ENCODE measurements around the gene APIP.

The APIP gene

DNA sequence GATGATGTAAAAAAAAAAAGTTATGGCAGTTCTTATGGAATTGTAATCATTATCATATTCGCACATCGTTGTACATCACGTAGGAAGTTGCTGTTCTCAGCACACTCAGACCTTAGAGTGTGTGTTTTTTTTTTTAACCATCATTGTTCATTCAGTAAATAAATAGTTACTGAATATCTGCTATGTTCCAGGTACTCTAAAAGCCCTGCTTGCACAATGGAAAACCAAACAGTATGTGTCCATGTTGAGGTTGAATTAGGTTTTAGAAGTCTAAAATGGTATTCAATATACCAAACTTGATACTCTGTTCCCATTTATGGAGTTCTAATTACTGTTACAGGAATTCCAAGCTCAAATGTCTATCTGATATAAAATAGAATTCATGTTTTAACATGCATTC is 41.4 kb upstream of the APIP start:
- Histone ChIP-seq H3K9me3 (ENCODE audit: control insufficient read depth, insufficient read depth, low read depth, low read length) (no peaks in the 10 kb centered on the region), H3K4me3 (ENCODE audit: low read depth, low read length) (no peak overlapping the region), H3K27ac (ENCODE audit: extremely low read depth, low read depth, low read length) (no peak overlapping the region), H3K36me3 (ENCODE audit: control insufficient read depth in 2 of 2, insufficient read depth in 1 of 2, low read length in 2 of 2) (peaks cover 0 to 10% of the 10 kb centered on the region in 2 experiments; a peak in 1 of 3 replicates), H3K4me1 (ENCODE audit: control insufficient read depth, insufficient read depth, low read length) (no peaks in the 10 kb centered on the region)
- TF ChIP-seq ZNF626 (tag by site-specific recombination; IDR thresholded peaks at IDR 0.05) = no peak
- no peak for TF ChIP-seq PRDM1 (tag by site-specific recombination; IDR thresholded peaks at IDR 0.05)
- TF ChIP-seq ZNF76 (tag by site-specific recombination; IDR thresholded peaks at IDR 0.05; ENCODE audit: borderline replicate concordance, low read depth) = no peak
- no peak for TF ChIP-seq ZNF146 (tag by site-specific recombination; IDR thresholded peaks at IDR 0.05)
- no peak for TF ChIP-seq ZNF175 (tag by site-specific recombination; IDR thresholded peaks at IDR 0.05)
- no peak for TF ChIP-seq ZNF239 (tag by site-specific recombination; IDR thresholded peaks at IDR 0.05)
- TF ChIP-seq, protein P1, sequence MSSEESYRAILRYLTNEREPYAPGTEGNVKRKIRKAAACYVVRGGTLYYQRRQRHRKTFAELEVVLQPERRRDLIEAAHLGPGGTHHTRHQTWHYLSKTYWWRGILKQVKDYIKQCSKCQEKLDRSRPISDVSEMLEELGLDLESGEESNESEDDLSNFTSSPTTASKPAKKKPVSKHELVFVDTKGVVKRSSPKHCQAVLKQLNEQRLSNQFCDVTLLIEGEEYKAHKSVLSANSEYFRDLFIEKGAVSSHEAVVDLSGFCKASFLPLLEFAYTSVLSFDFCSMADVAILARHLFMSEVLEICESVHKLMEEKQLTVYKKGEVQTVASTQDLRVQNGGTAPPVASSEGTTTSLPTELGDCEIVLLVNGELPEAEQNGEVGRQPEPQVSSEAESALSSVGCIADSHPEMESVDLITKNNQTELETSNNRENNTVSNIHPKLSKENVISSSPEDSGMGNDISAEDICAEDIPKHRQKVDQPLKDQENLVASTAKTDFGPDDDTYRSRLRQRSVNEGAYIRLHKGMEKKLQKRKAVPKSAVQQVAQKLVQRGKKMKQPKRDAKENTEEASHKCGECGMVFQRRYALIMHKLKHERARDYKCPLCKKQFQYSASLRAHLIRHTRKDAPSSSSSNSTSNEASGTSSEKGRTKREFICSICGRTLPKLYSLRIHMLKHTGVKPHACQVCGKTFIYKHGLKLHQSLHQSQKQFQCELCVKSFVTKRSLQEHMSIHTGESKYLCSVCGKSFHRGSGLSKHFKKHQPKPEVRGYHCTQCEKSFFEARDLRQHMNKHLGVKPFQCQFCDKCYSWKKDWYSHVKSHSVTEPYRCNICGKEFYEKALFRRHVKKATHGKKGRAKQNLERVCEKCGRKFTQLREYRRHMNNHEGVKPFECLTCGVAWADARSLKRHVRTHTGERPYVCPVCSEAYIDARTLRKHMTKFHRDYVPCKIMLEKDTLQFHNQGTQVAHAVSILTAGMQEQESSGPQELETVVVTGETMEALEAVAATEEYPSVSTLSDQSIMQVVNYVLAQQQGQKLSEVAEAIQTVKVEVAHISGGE (tag by site-specific recombination; conservative IDR thresholded peaks at IDR 0.05; ENCODE audit: low read depth) = no peak
- TF ChIP-seq OSR2 (tag by site-specific recombination; IDR thresholded peaks at IDR 0.05) = no peak
- ChIA-PET POLR2A (no interaction called here), CTCF (no interaction called here)

DNA sequence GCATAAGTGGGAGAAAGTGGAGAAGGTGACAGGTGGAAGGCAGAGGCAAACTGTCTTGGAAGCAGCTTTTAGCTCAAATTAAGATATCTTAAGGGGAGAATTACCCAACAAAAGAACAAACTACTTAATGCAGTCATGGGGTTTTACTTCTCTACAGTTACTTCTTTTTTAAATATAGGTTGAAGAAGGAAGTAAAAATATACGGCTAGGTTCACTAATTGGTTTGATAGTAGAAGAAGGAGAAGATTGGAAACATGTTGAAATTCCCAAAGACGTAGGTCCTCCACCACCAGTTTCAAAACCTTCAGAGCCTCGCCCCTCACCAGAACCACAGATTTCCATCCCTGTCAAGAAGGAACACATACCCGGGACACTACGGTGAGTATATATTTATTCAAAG is 41.0 kb upstream of the APIP start:
- TF ChIP-seq ZEB2 (tag by site-specific recombination; IDR thresholded peaks at IDR 0.05) = no peak
- TF ChIP-seq GLIS2 (tag by site-specific recombination; IDR thresholded peaks at IDR 0.05) = no peak
- TF ChIP-seq, protein P2, sequence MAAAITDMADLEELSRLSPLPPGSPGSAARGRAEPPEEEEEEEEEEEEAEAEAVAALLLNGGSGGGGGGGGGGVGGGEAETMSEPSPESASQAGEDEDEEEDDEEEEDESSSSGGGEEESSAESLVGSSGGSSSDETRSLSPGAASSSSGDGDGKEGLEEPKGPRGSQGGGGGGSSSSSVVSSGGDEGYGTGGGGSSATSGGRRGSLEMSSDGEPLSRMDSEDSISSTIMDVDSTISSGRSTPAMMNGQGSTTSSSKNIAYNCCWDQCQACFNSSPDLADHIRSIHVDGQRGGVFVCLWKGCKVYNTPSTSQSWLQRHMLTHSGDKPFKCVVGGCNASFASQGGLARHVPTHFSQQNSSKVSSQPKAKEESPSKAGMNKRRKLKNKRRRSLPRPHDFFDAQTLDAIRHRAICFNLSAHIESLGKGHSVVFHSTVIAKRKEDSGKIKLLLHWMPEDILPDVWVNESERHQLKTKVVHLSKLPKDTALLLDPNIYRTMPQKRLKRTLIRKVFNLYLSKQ (tag by site-specific recombination; IDR thresholded peaks at IDR 0.05; ENCODE audit: borderline replicate concordance) = no peak
- no peak for TF ChIP-seq ZNF157 (tag by site-specific recombination; IDR thresholded peaks at IDR 0.05)
- TF ChIP-seq, protein P3, sequence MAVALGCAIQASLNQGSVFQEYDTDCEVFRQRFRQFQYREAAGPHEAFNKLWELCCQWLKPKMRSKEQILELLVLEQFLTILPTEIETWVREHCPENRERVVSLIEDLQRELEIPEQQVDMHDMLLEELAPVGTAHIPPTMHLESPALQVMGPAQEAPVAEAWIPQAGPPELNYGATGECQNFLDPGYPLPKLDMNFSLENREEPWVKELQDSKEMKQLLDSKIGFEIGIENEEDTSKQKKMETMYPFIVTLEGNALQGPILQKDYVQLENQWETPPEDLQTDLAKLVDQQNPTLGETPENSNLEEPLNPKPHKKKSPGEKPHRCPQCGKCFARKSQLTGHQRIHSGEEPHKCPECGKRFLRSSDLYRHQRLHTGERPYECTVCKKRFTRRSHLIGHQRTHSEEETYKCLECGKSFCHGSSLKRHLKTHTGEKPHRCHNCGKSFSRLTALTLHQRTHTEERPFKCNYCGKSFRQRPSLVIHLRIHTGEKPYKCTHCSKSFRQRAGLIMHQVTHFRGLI (tag by site-specific recombination; IDR thresholded peaks at IDR 0.05) = no peak
- no peak for TF ChIP-seq SP2 (tag by site-specific recombination; IDR thresholded peaks at IDR 0.05)
- no peak for TF ChIP-seq ZNF837 (tag by site-specific recombination; IDR thresholded peaks at IDR 0.05)
- no peak for TF ChIP-seq ZSCAN16 (tag by site-specific recombination; IDR thresholded peaks at IDR 0.05)
- TF ChIP-seq OSR2 (tag by site-specific recombination; IDR thresholded peaks at IDR 0.05) = no peak
- TF ChIP-seq ZNF248 (tag by site-specific recombination; IDR thresholded peaks at IDR 0.05) = no peak
- no peak for TF ChIP-seq IKZF3 (tag by site-specific recombination; IDR thresholded peaks at IDR 0.05)
- H3K27ac ChIP-seq (ENCODE audit: extremely low read depth, low read depth, low read length) = no peak overlapping the region

More for the DNA sequence above, 41.0 kb upstream of the APIP start:
- Histone ChIP-seq H3K9me3 (ENCODE audit: control insufficient read depth, insufficient read depth, low read depth, low read length) (no peaks in the 10 kb centered on the region), H3K4me1 (ENCODE audit: control insufficient read depth, insufficient read depth, low read length) (no peaks in the 10 kb centered on the region), H3K4me3 (ENCODE audit: low read depth, low read length) (no peak overlapping the region), H3K36me3 (ENCODE audit: control insufficient read depth in 2 of 2, insufficient read depth in 1 of 2, low read length in 2 of 2) (peaks cover 0 to 10% of the 10 kb centered on the region in 2 experiments; a peak in 1 of 3 replicates)
- POLR2A ChIA-PET = no interaction called here
- CTCF ChIA-PET = no interaction called here
